Skin epidermis (tissue), 12 donors: ENCODE data around the gene ZNF684.
A peak's percentile ranks its signal among the peaks of the same experiment; 100 is the strongest.
"Not testable (repeated sequence)": the region's sequence is repeated elsewhere in the genome, so short reads cannot be mapped to it uniquely, and the experiment has no call there.

Experiments
- H3K27ac ChIP-seq, 21 experiments: fragments of 200-600 bp; sonication (generic) in 11 of 21; one replicate each; pipeline ENCODE4 v1.5.0; 2020; ENCODE audit warnings: mild to moderate bottlenecking in 3 of 21, inconsistent platforms in 2 of 21, moderate library complexity in 2 of 21
- H3K4me3 ChIP-seq, 7 experiments: fragments of 200-600 bp; sonication (generic) in 2 of 7; one replicate each; pipeline ENCODE4 v1.5.0; 2020; ENCODE audit warnings: inconsistent platforms in 2 of 7, mild to moderate bottlenecking in 2 of 7, moderate library complexity in 1 of 7

The ZNF684 gene

DNA sequence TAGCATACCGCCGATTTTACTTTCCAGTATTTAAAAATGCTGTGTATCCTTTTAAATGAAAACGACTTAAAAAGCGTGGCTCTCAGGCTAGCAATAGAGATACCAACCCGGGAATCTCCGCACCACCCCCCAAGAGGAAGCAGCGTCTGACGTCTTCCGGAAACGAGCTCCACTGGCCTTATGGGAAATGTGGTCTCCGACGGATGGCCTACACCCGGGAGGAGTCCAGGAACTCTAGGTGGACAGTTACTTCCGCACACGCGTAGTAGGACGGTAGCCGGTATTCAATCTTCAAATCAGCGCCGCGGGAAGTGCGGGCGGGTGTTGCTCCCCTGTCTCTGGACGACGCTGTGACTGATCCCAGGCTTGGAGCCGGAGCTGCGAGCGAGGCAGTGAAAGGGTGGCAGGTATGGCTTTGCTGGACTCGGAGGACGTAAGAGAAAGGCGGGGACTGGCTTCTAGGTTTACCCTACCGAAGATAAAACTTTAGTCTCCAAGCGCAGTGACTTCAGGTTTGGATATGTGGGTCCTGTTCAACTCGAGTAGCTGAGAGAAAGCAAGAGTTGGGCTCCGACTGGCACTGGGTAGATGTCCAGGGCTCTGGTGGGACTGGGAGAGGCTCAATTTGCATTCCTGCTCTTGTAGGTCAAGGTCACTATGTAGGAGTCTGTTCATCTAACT lies at the start of gene ZNF684:
TSS of gene ZNF684 (plus strand) at position 257 of the 681 bp plus-strand sequence. CDS start 1,530 bp downstream, outside the sequence.
- H3K4me3 ChIP-seq = peak within 1 kb of the TSS; percentile 51 to 70 (median 63)

DNA sequence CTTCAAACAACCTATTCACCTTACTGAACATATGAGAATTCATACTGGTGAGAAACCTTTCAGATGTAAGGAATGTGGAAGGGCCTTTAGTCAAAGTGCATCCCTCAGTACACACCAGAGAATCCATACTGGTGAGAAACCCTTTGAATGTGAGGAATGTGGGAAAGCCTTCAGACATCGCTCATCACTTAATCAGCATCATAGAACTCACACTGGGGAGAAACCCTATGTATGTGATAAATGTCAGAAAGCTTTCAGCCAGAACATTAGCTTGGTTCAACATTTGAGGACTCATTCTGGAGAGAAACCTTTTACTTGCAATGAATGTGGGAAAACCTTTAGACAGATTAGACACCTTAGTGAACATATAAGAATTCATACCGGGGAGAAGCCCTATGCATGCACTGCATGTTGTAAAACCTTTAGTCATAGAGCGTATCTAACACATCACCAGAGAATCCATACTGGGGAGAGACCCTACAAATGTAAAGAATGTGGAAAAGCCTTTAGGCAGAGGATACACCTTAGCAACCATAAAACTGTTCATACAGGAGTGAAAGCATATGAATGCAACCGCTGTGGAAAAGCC lies 36.0 kb upstream of the ZNF684 start:
- Histone ChIP-seq H3K4me3 (no peak overlapping the region), H3K27ac (no peak overlapping the region)

More for the DNA sequence above, at the start of gene ZNF684:
- H3K27ac ChIP-seq = peak within 1 kb of the TSS in 20 of 21 experiments; percentile 52 to 89 (median 78)

DNA sequence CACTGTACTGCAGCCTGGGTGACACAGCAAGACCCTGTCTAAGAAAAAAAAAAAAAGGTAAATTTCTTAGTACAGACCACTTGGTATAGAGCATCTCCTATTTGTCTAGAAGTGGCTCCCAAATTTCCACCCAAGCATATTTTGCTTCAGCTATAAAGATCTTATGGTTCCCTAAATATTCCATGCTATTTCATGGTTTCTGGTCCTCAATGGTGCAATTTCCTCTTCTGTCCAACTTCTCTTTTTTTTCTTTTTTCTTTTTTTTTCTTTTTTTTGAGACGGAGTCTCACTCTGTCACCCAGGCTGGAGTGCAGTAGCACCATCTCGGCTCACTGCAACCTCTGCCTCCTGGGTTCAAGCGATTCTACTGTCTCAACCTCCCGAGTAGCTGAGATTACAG lies 28.8 kb upstream of the ZNF684 start:
- H3K4me3 ChIP-seq, H3K27ac ChIP-seq: not testable (repeated sequence)

DNA sequence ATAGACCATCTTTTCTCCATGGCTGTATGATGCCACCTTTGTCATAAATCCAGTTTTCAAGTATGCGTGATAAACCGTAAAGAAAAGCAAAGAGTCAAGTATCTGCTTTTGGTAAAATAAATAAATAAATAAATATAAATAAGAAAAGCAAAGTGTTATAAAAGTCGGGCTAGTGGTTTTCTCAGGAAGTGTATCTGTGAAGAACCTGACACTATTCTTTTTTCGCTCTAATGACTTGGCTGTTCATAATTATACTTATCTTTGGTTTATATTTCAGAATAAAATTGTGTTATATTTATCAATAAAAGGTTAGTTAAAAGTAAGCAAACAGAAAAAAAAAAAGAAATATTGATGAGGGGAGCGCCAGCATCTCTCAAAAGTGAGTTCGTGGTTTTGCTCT lies 23.5 kb upstream of the ZNF684 start:
- Histone ChIP-seq H3K4me3 (peak overlapping the region; percentile 48 to 74 (median 61)), H3K27ac (peak overlapping the region in 20 of 21 experiments; percentile 14 to 87 (median 76))

DNA sequence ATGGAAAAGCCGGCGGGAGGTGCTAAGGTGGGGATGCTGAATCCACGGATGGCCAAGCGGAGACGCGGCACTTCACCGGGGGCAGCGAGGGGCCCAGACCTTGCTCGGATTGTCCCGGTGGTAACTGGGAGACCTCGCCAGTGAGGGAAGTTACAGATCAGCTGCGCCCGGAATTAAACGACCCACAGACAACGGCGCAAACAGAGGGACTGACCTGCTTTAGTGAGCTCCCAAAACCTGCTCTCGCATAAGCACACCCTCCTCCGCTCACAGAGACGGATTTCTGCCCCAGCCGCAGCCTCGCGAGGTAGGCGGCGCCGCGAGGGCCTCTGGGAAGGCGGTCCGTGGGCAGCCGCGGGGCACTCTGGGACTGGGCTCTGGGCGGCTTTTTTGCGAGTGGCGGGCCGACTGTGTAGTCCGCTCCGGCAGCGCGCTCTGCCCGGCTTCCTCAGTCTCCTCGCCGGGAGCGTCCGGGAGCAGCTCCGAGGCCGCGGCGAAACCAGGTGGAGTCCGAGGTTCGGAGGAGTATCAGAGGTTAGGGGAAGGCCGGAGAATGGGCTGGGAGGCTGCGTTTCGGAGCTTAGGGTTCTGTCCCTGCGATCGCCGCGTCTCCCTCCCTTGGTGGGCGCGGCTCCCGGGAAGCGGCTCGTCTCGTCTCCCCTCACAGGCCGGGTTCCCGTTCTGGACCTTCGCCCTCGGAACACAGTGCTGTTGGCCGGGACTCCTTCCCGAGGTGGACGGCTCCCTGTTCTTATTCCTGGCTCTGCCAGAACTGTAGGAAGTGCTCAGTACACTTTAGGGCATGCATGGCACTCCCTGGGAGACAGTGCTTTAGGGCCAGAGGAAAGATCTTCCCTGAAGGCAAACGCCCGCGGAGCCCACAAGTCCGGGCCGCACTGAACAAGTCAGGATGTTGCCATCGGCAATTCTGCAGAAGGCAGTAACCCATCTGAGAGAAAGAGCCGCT lies 22.8 kb upstream of the ZNF684 start, which contains the start of gene EXO5:
TSS of gene EXO5 (plus strand) at position 393 of the 967 bp plus-strand sequence. CDS start 5,778 bp downstream, outside the sequence.
- Histone ChIP-seq H3K4me3 (peak within 1 kb of the TSS; percentile 48 to 74 (median 61)), H3K27ac (peak within 1 kb of the TSS in 20 of 21 experiments; percentile 14 to 87 (median 76))

DNA sequence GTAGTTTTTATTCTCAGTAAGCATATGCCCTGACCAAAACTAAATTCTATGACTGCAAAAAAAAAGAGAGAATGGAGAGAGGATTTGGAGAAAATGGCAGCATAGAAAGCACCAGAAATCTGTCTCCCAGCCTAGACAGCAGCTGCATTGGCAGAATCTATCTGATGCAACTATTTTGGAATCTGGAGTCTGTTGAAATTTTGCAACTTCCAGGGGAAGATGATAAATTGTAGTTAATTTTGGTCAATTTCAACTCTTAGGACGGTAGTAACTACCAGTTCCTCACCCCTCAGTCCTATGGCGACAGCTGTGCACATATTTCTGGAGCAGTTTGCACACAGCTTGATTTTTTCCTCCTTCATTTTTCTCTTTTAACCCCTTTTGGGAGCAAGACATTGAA lies 11.9 kb upstream of the ZNF684 start:
- Histone ChIP-seq H3K4me3 (no peak overlapping the region), H3K27ac (no peak overlapping the region)

DNA sequence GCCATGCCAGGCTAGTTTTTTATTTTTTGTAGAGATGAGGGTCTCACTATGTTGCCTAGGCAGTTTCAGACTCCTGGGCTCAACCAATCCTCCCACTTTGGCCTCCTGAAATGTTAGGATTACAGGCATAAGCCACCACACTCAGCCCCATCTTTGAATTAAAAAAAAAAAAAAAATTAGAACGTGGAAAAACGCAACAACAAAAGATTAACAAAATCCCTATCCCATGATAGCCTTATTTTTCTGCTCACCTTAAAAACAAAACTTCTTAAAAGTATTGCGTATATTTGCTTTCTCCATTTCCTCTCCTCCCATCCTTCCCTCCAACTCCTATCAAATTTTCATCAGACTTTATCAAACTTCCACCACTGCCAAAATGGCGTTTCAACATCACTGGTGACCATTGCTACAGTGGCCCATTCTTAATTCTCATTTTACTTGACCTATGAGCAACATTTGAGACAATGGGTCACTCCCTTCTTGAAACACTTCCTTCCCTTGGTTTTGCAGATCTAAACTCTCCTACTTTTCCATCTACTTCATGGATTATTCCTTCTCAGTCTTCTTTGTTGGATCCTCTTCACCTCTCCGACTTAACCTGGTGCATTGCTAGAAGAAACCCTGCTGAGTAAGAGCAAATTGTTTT lies 579 bp upstream of the ZNF684 start:
- peak overlapping the region in 19 of 21 experiments; percentile 52 to 89 (median 78) for H3K27ac ChIP-seq
- H3K4me3 ChIP-seq = peak overlapping the region; percentile 51 to 70 (median 63)

DNA sequence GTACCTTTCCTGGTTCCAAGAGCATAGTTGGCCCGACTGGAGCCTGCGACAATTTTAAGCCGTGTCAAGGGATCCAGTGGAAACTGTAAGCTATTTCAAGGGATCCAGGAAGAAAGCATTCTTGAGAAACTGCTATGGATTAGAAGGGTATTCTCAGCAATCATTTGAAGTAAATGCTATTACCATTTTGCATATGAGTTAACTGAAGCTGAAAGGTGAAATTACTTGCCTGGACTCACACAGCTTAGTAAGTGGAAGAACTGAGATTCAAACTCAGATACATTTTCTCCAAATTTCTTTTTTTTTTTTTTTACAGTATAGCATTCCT lies 589 bp downstream of the ZNF684 start:
- Histone ChIP-seq H3K4me3 (peak overlapping the region; percentile 51 to 70 (median 63)), H3K27ac (peak overlapping the region in 18 of 21 experiments; percentile 52 to 89 (median 79))

DNA sequence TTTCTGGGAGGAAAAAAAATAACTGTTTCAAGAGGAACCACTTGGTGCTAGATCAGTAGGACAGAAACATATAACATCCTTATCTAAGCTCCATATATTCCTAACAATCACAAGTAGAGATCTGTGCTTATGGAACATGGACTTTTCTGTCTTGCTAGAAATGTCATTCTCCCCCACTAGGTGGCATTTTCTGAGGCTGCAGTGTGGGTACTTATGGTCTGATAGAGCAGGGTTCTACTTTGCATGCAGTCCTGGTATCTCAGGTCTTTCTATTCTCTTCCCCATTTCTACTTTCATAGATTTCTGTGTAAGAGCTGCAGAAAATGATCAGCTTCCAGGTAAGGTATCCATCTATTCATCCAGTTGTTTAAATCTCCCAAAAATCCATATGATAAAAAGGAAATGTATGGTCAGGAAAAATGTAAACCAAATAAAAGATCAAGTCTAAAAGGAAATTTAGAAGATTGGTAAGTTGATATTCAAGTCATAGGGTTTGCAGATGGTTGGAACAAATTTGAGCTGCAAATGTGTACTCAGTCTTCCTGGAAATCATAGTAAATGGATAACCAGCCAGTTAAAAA lies 1.5 kb downstream of the ZNF684 start:
- H3K4me3 ChIP-seq = no peak overlapping the region
- no peak overlapping the region for H3K27ac ChIP-seq

DNA sequence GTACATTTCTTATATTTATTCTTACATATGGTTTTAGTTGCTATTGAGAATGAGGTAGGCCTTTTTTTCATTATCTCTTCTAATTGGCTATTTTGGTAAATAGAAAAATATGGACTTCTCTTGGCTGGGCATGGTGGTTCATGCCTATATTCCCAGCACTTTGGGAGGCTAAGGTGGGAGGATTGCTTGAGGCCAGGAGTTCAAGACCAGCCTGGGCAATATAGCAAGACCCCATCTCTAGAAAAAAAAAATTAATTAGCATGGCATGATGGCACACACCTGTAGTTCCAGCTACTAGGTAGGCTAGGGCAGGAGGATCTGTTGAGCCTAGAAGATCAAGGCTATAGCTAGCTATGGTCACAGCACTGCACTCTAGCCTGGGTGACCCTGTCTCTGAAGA lies 3.2 kb downstream of the ZNF684 start:
- H3K27ac ChIP-seq = no peak overlapping the region

DNA sequence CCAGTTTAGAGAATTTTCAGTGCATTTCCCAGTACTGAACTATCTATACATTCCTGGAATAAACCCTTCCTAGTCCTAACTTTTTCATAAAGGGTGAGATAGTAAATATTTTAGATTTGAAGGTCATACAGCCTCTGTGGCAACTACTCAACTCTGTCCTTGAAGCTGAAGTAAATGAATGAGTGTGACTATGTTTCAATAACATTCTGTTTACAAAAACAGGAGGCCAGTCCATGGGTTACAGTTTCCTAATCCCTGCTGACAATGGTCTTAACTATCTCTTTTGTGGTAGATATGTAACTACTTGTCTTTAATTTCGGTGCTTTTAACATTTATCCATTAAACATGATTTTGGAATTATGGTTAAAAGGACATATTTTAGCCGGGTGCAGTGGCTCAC lies 4.3 kb downstream of the ZNF684 start:
- no peak overlapping the region for H3K27ac ChIP-seq

More for the DNA sequence above, 3.2 kb downstream of the ZNF684 start:
- no peak overlapping the region for H3K4me3 ChIP-seq

DNA sequence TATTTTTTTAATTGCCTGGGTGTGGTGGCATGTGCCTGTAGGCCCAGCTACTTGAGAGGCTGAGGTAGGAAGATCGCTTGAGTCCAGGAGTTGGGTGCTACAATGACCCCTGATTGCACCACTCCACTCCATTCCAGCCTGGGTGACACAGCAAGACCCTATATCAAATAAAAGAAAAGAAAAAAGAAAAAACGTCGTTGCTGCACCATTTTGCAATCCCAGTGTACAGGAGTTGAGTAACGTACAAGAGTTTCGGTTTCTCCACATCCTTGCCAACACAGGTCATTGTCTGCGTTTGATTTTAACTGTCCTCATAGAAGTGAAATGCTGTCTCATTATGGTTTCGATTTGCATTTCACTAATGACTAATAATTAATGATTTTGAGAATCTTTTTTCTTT lies 7.9 kb downstream of the ZNF684 start:
- H3K27ac ChIP-seq = no peak overlapping the region
- H3K4me3 ChIP-seq = no peak overlapping the region

More for the DNA sequence above, 4.3 kb downstream of the ZNF684 start:
- no peak overlapping the region for H3K4me3 ChIP-seq

DNA sequence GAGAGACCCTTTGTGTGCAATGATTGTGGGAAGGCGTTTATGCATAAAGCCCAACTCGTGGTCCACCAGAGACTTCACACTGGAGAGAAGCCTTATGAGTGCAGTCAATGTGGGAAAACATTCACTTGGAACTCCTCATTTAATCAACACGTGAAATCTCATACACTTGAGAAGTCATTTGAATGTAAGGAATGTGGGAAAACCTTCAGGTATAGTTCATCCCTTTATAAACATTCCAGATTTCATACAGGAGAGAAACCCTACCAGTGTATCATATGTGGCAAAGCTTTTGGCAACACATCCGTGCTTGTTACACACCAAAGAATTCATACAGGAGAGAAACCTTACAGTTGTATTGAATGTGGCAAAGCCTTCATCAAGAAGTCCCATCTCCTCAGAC lies 15.5 kb downstream of the ZNF684 start:
- Histone ChIP-seq H3K27ac (no peak overlapping the region), H3K4me3 (no peak overlapping the region)

DNA sequence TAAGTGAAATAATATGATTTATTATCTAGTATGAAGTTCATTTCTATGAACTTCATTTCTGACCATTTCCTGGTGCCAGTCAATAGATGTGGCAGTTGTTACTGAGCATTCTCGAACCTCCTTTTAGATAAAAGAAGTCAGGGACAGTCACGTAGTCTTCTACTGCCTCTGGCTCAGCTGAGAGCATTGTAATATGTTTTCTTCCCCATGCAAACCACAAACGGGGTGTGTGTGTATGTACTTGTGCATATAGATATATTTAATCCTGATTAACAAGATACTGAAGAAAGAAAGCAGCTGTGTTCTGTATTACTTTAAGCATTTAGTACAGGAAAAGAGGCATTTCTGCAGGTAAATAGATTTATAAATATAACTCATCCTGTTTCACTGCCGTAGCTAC lies 21.6 kb downstream of the ZNF684 start:
- no peak overlapping the region for H3K4me3 ChIP-seq
- H3K27ac ChIP-seq = no peak overlapping the region

DNA sequence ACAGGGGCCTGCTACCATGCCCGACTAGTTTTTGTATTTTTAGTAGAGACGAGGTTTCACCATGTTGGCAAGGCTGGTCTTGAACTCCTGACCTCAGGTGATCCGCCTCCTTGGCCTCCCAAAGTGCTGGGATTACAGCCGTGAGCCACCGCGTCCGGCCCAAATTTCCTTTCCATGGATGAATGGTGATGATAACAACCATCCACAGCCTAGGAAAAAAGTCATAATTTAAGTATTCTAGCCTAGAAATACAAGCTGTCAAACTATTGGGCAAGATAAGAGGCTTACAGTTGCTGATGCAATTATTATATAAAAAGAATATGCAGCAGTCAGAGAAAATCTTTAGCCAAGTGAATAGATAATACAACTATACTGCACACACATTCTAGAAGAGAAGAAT lies 23.4 kb downstream of the ZNF684 start:
- H3K27ac ChIP-seq, H3K4me3 ChIP-seq: not testable (repeated sequence)

DNA sequence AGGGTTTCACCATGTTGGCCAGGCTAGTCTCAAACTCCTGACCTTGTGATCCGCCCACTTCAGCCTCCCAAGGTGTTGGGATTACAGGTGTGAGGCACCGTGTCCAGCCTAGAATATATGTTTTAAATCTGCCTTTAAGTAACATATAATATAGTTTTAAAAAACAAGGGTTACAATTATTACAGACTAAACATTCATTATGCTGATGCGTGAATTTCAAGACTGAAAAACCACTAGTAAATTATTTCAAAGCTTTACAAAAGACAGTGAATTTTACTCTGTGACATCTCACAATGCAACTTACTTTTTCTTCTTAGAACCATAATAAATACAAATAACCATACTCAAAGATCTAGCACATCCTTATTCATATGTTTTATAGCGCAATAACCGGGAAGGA lies 24.7 kb downstream of the ZNF684 start:
- no peak overlapping the region for H3K27ac ChIP-seq
- H3K4me3 ChIP-seq = no peak overlapping the region

DNA sequence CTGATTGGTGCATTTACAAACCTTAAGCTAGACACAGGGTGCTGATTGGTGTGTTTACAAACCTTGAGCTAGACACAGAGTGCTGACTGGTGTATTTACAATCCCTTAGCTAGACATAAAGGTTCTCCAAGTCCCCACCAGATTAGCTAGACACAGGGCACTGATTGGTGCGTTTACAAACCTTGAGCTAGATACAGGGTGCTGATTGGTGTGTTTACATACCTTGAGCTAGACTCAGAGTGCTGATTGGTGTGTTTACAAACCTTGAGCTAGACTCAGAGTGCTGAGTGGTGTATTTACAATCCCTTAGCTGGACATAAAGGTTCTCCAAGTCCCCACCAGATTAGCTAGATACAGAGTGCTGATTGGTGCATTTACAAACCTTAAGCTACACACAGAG lies 26.8 kb downstream of the ZNF684 start:
- H3K4me3 ChIP-seq, H3K27ac ChIP-seq: not testable (repeated sequence)

DNA sequence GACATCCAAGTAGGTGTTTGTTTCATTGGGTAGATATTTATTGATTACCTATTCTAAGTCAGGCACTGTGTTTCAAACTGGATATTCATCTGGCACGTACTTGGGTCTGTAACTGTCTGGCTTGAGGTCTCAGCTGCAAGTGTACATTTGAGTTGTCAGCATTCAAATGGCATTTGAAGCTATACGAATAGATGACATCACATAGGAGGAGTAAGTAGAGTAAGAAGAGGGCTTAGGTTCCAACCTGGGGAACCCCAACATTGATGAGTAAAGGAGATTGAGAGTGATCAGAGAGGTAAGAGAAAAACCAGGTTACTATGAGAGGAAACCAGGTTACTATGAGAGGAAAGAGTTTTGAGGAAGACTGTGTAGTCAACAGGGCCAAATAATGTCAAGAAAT lies 30.7 kb downstream of the ZNF684 start:
- Histone ChIP-seq H3K27ac (no peak overlapping the region), H3K4me3 (no peak overlapping the region)

DNA sequence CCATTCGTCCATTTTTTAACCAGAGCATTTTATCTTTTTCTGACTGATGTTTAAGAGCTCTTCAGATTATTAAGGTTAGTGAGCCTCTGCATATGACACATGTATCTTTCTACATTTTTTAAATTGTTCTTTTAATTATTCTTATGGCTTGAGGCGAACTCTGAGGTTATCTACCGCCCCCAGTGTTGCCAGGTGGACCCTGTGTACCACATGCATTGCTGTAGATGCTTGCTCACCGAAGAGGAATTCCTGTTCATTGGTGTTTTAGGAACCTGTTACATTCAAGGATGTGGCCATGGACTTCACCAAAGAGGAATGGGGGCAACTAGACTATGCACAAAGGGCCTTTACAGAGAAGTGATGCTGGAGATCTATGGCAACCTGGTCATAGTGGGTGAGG lies 31.8 kb downstream of the ZNF684 start:
- H3K4me3 ChIP-seq = no peak overlapping the region
- H3K27ac ChIP-seq = no peak overlapping the region
